H1 (cell line): Measurements from ENCODE around the gene BBIP1. TPM values are rescaled to one million over a fixed set of nuclear protein-coding genes. Genes with fewer than 3 reads are reported as not detected.

Source experiments
- CTCF ChIA-PET: fragments of 300-600 bp; sonication (Branson Sonifier 250); formaldehyde crosslinking; loops from one replicate; lab custom pipeline; 2021; ENCODE audit not compliant: partially characterized antibody; lab: Charles Lee
- POLR2A ChIA-PET: fragments of 300-600 bp; sonication (Branson Sonifier 250); formaldehyde crosslinking; loops from one replicate; lab custom pipeline; 2021; ENCODE audit warnings: inconsistent platforms; ENCODE audit not compliant: partially characterized antibody; lab: Charles Lee
- DNase-seq, 2 experiments: peaks; one replicate each; pipeline versions ENCODE4 v3.0.0 to v3.0.0-alpha.2; 2010 to 2022; ENCODE audit warnings: low spot score in 2 of 2, low read depth in 1 of 2, mixed read lengths in 1 of 2
- FAIRE-seq: peaks from 2 replicates; lab custom pipeline; 2011; peaks lifted over from hg19 to GRCh38; lab: Jason Lieb, UNC
- H2AFZ ChIP-seq: 2 replicates; pipeline ENCODE4 v1.8.1; 2012; ENCODE audit warnings: low read length, inconsistent platforms
- H2AK5ac ChIP-seq: 2 replicates; pipeline ENCODE4 v1.6.1; 2013; ENCODE audit warnings: low read depth, low read length
- H2BK120ac ChIP-seq: replicated peaks from 2 replicates; pipeline ENCODE3; 2013; ENCODE audit warnings: low read depth, low read length, inconsistent platforms
- H2BK12ac ChIP-seq: 2 replicates; pipeline ENCODE4 v1.6.1; 2013; ENCODE audit warnings: low read depth, low read length
- H2BK15ac ChIP-seq: 2 replicates; pipeline ENCODE4 v1.6.1; 2013; ENCODE audit warnings: low read length
- H2BK20ac ChIP-seq: 2 replicates; pipeline ENCODE4 v1.6.1; 2013; ENCODE audit warnings: low read length
- H2BK5ac ChIP-seq: 2 replicates; pipeline ENCODE4 v1.6.1; 2013; ENCODE audit warnings: low read depth, low read length
- H3K14ac ChIP-seq: 2 replicates; pipeline ENCODE4 v1.6.1; 2013; ENCODE audit warnings: inconsistent platforms; ENCODE audit not compliant: insufficient read length
- H3K18ac ChIP-seq: 2 replicates; pipeline ENCODE4 v1.6.1; 2013; ENCODE audit warnings: low read length; ENCODE audit errors: extremely low read depth
- H3K23ac ChIP-seq: 2 replicates; pipeline ENCODE4 v1.6.1; 2013; ENCODE audit warnings: inconsistent platforms; ENCODE audit not compliant: insufficient read length
- H3K23me2 ChIP-seq: 2 replicates; pipeline ENCODE4 v1.6.1; 2013; ENCODE audit warnings: low read depth, low read length
- H3K27ac ChIP-seq: 2 replicates; pipeline ENCODE4 v1.6.1; 2011; ENCODE audit warnings: low read depth, low read length, inconsistent platforms
- H3K27me3 ChIP-seq, 4 experiments: replicated peaks in 1 of 4; 1 replicate in 1 of 4; 2 replicates in 3 of 4; pipeline versions ENCODE4 v1.6.1 to v1.8.1; 2011 to 2013; ENCODE audit warnings: low read length in 3 of 4, mild to moderate bottlenecking in 3 of 4, inconsistent platforms in 2 of 4, mixed read lengths in 2 of 4, moderate library complexity in 1 of 4; ENCODE audit not compliant: control insufficient read depth in 3 of 4, insufficient read depth in 3 of 4; ENCODE audit errors: extremely low read depth in 1 of 4
- H3K36me3 ChIP-seq, 4 experiments: 2 replicates each; pipeline versions ENCODE4 v1.6.1 to v1.8.1; 2011 to 2013; ENCODE audit warnings: mild to moderate bottlenecking in 4 of 4, low read length in 3 of 4, moderate library complexity in 2 of 4, control low read depth in 1 of 4, inconsistent platforms in 1 of 4; ENCODE audit not compliant: insufficient read depth in 4 of 4, control insufficient read depth in 2 of 4
- H3K4ac ChIP-seq: replicated peaks from 2 replicates; pipeline ENCODE3; 2013; ENCODE audit warnings: low read length, low read depth, mixed read lengths, inconsistent platforms; ENCODE audit not compliant: insufficient read length
- H3K4me1 ChIP-seq, 4 experiments: replicated peaks in 1 of 4; 1 replicate in 1 of 4; 2 replicates in 3 of 4; pipeline versions ENCODE4 v1.6.1 to v1.8.1; 2011 to 2013; ENCODE audit warnings: low read length in 3 of 4, inconsistent platforms in 2 of 4, mixed read lengths in 1 of 4; ENCODE audit not compliant: insufficient read depth in 4 of 4, control insufficient read depth in 3 of 4
- H3K4me2 ChIP-seq, 2 experiments: 2 replicates each; pipeline versions ENCODE4 v1.6.1 to v1.8.1; 2011 to 2013; ENCODE audit warnings: low read depth in 2 of 2, low read length in 2 of 2, control low read depth in 1 of 2, inconsistent platforms in 1 of 2, mild to moderate bottlenecking in 1 of 2; ENCODE audit not compliant: insufficient read depth in 1 of 2
- H3K4me3 ChIP-seq, 4 experiments: fragments of 200-600, 300-600 bp in 1 of 4; sonication (generic), shearing (Covaris generic), sonication (Bioruptor Twin) in 1 of 4; 2 replicates each; pipeline versions ENCODE4 v1.5.1 to v1.8.1; 2011 to 2016; ENCODE audit warnings: low read length in 4 of 4, low read depth in 3 of 4, control low read depth in 2 of 4, inconsistent platforms in 2 of 4, mild to moderate bottlenecking in 2 of 4, mixed read lengths in 1 of 4, moderate library complexity in 1 of 4; ENCODE audit not compliant: insufficient read depth in 2 of 4; ENCODE audit errors: extremely low read depth in 1 of 4
- H3K56ac ChIP-seq: replicated peaks from 2 replicates; pipeline ENCODE3; 2013; ENCODE audit warnings: low read depth, mild to moderate bottlenecking, mixed read lengths, low read length, inconsistent platforms; ENCODE audit not compliant: insufficient read length
- H3K79me1 ChIP-seq: 2 replicates; pipeline ENCODE4 v1.6.1; 2013; ENCODE audit warnings: low read depth, low read length, control low read depth
- H3K79me2 ChIP-seq, 2 experiments: 2 replicates each; pipeline versions ENCODE4 v1.6.1 to v1.8.1; 2012 to 2013; ENCODE audit warnings: low read length in 2 of 2, mild to moderate bottlenecking in 2 of 2, inconsistent platforms in 1 of 2; ENCODE audit not compliant: insufficient read depth in 2 of 2, control insufficient read depth in 1 of 2
- H3K9ac ChIP-seq, 4 experiments: replicated peaks in 1 of 4; 1 replicate in 1 of 4; 2 replicates in 3 of 4; pipeline versions ENCODE4 v1.6.1 to v1.8.1; 2011 to 2013; ENCODE audit warnings: low read depth in 3 of 4, low read length in 3 of 4, control low read depth in 2 of 4, mild to moderate bottlenecking in 2 of 4, moderate library complexity in 2 of 4, inconsistent platforms in 1 of 4; ENCODE audit errors: extremely low read depth in 1 of 4
- H3K9me3 ChIP-seq, 2 experiments: 2 replicates each; pipeline versions ENCODE4 v1.6.1 to v1.8.1; 2012 to 2013; ENCODE audit warnings: mild to moderate bottlenecking in 2 of 2, moderate library complexity in 2 of 2, control low read depth in 1 of 2, inconsistent platforms in 1 of 2, low read depth in 1 of 2, low read length in 1 of 2, mixed read lengths in 1 of 2; ENCODE audit not compliant: insufficient read depth in 2 of 2
- H4K20me1 ChIP-seq, 2 experiments: replicated peaks in 1 of 2; 2 replicates each; pipeline versions ENCODE3 to v1.8.1; 2011 to 2013; ENCODE audit warnings: inconsistent platforms in 2 of 2, low read length in 2 of 2, mild to moderate bottlenecking in 1 of 2; ENCODE audit not compliant: insufficient read depth in 2 of 2, control insufficient read depth in 1 of 2
- H4K5ac ChIP-seq: 2 replicates; pipeline ENCODE4 v1.6.1; 2013; ENCODE audit warnings: low read length, low read depth, mixed read lengths, inconsistent platforms; ENCODE audit not compliant: insufficient read length
- H4K8ac ChIP-seq: 2 replicates; pipeline ENCODE4 v1.8.0; 2013; ENCODE audit warnings: mild to moderate bottlenecking, moderate library complexity, low read length, inconsistent platforms; ENCODE audit not compliant: insufficient read depth; ENCODE audit errors: extremely low read depth
- H4K91ac ChIP-seq: replicated peaks from 2 replicates; pipeline ENCODE3; 2013; ENCODE audit warnings: low read length, mixed read lengths, inconsistent platforms; ENCODE audit not compliant: insufficient read length
- JUND ChIP-seq: IDR thresholded peaks from 2 replicates; pipeline ENCODE4 v1.6.1; 2011; ENCODE audit warnings: mild to moderate bottlenecking, improper control_type of control experiment, low read length
- SIN3A ChIP-seq, 2 experiments: IDR thresholded peaks in 1 of 2; conservative IDR thresholded peaks in 1 of 2; 2 replicates each; pipeline ENCODE4 v1.6.1; 2011 to 2012; ENCODE audit warnings: low read length in 2 of 2, improper control_type of control experiment in 1 of 2, low read depth in 1 of 2, mild to moderate bottlenecking in 1 of 2
- WGBS, 2 experiments: shearing (Covaris generic) in 1 of 2; methylation state at CpG; one replicate each; pipeline versions ENCODE4 v1.1.6 to v1.1.7; 2013 to 2015; ENCODE audit warnings: low lambda C conversion rate in 2 of 2, mixed read lengths in 2 of 2, inconsistent platforms in 1 of 2, low coverage in 1 of 2, missing lambda C conversion rate in 1 of 2; ENCODE audit not compliant: insufficient replicate concordance in 2 of 2, insufficient coverage in 1 of 2, insufficient read length in 1 of 2; ENCODE audit errors: extremely low coverage in 1 of 2, missing lambda C conversion rate in 1 of 2; 5-methylcytosine and 5-hydroxymethylcytosine counted together
- polyA plus RNA-seq, 7 experiments: library from polyadenylated mRNA; depleted of rRNA in 3 of 7; stranded (reverse) in 5 of 7; unstranded in 2 of 7; fragments of >200 nt in 5 of 7; fragments of 200-250 nt in 2 of 7; gene quantifications; 1 replicate in 5 of 7; 2 replicates in 1 of 7; 4 replicates in 1 of 7; pipeline versions ENCODE4 v1.2.1 to v1.2.3, GENCODE V29; 2011 to 2013; ENCODE audit warnings: missing spikeins in 2 of 7, mixed read lengths in 2 of 7
- total RNA-seq: library from RNA; stranded (reverse); fragmentation: NEBNext Ultra II Directional; extraction: Animal tissue kit (Norgen Biotek cat#: 25700); gene quantifications from 2 replicates; pipeline ENCODE4 v1.2.1, GENCODE V29; 2021

BBIP1 gene
- total and polyA plus RNA-seq, 2 of the 8 experiments (the other 6 are each of a cell fraction or from before 2014, with no cell fraction given) = 8.8 to 19.6 TPM

DNA sequence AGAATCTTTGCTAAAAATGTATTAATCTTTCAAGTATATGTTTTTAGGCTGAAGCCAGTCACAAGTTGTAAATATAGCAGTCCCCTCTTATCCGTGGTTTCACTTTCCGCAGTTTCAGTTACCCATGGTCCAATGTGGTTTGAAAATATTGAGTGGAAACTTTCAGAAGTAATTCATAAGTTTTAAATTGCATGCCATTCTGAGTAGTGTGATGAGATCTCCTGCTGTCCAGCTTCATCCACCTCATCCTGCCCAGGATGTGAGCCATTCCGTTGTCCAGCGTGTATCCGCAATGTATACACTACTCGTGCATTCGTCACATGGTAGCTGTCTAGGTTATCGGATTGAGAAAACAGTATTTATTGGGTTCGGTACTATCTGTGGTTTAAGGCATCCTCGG lies 35.1 kb downstream of the BBIP1 start:
- Histone ChIP-seq H2BK20ac (no peak overlapping the region), H4K91ac (no peak overlapping the region), H4K8ac (no peak overlapping the region), H3K23me2 (no peaks in the 10 kb centered on the region), H2BK120ac (no peak overlapping the region), H2BK12ac (no peak overlapping the region), H3K4me2 (no peak overlapping the region), H3K4ac (no peak overlapping the region), H3K79me1 (no peaks in the 10 kb centered on the region), H3K27ac (no peak overlapping the region), H2BK5ac (no peak overlapping the region), H3K23ac (no peak overlapping the region), H3K9me3 (no peaks in the 10 kb centered on the region), H4K20me1 (peaks cover 0 to 2% of the 10 kb centered on the region in 2 experiments), H3K27me3 (no peaks in the 10 kb centered on the region), H3K36me3 (peaks cover 0 to 22% (median 3%) of the 10 kb centered on the region in 4 experiments; a peak in 2 of 8 replicates), H3K4me3 (no peak overlapping the region), H4K5ac (no peak overlapping the region), H3K56ac (no peak overlapping the region), H3K79me2 (no peaks in the 10 kb centered on the region), H3K9ac (no peak overlapping the region), H2BK15ac (no peak overlapping the region), H3K14ac (no peak overlapping the region), H2AK5ac (no peak overlapping the region), H3K4me1 (no peaks in the 10 kb centered on the region), H2AFZ (no peak overlapping the region), H3K18ac (no peak overlapping the region)
- no peak for TF ChIP-seq JUND
- TF ChIP-seq SIN3A (conservative IDR thresholded peaks at IDR 0.05 in 1 of 2, IDR thresholded peaks at IDR 0.05 in 1 of 2; ENCODE audit: low read depth in 1 of 2, low read length in 2 of 2) = no peak
- no peak for FAIRE-seq
- ChIA-PET CTCF (interaction anchor here (2.6 kb wide), 1 partner anchor 10 kb away, joined by 9 read pairs; no protein-coding TSS in a partner anchor), POLR2A (interaction anchor here (0.6 to 1.2 kb wide), 2 partner anchors 17 to 51 kb away, joined by 3 read pairs; no protein-coding TSS in a partner anchor)
- WGBS, 2 experiments = 96% methylated on average over 10 of the region's 10 CpGs; no CpG with 5 or more reads in 1 of the 2 experiments
- DNase-seq = no peak
